ENCODE data around the gene FIBP.

GRCh38 chr11:65844231-65844872 lies 43.9 kb downstream of the FIBP start:
- TF ChIP-seq CTCF (IDR thresholded peaks at IDR 0.05) (no peak), POLR2A (IDR thresholded peaks at IDR 0.05) (no peak)
